GM18507 (cell line): Measurements from ENCODE around the gene CYP20A1.
"Not testable (repeated sequence)": the region's sequence is repeated elsewhere in the genome, so short reads cannot be mapped to it uniquely, and the experiment has no call there.

Experiments
- DNase-seq: peaks from one replicate; pipeline ENCODE4 v3.0.0; 2011; ENCODE audit warnings: low read depth; ENCODE audit not compliant: insufficient read length; ENCODE audit errors: extremely low spot score
- FAIRE-seq: peaks from 2 replicates; lab custom pipeline; 2011; peaks lifted over from hg19 to GRCh38; lab: Jason Lieb, UNC

CYP20A1 gene, protein sequence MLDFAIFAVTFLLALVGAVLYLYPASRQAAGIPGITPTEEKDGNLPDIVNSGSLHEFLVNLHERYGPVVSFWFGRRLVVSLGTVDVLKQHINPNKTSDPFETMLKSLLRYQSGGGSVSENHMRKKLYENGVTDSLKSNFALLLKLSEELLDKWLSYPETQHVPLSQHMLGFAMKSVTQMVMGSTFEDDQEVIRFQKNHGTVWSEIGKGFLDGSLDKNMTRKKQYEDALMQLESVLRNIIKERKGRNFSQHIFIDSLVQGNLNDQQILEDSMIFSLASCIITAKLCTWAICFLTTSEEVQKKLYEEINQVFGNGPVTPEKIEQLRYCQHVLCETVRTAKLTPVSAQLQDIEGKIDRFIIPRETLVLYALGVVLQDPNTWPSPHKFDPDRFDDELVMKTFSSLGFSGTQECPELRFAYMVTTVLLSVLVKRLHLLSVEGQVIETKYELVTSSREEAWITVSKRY

DNA sequence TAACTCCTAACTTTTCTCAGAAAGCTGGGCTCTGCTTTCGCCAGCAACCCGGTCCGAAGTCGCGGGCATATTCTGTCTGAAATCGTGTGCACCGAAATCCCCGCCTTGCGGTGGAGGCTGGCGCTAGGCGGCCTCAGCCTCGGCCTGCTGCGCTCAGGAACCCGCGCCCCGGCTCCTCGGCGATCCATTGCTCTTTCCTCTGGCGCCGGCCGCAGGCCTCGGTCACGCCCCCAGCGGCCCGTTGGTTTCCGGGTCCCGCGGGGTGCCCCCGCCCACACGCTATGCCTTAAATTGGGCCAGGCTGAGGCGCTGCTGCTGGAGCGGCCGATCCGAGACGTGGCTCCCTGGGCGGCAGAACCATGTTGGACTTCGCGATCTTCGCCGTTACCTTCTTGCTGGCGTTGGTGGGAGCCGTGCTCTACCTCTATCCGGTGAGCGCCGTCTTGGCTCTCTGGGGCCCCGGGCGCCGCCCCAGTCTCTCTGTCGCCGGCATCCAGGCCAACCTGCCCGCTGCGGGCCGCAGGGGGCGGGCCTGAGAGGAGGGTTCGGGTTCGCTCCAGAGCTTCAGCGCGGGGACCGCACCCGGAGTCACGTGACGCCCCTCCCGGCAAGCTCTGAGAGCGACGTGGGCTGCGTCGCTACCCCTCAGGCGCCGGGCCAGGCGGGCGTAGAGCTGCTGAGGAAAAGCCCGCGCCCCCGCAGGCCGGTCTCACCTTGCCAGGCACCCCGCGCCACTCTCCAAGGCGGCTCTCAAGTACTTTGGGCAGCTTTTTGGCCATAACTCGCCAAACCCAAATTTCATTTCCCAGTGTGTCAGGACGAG lies at the start of gene CYP20A1:
TSS of gene CYP20A1 (plus strand) at position 315 of the 823 bp plus-strand sequence. CDS start at position 360, 45 bp downstream.
- peak; percentile 91 for DNase-seq
- peak; percentile 95 for FAIRE-seq

DNA sequence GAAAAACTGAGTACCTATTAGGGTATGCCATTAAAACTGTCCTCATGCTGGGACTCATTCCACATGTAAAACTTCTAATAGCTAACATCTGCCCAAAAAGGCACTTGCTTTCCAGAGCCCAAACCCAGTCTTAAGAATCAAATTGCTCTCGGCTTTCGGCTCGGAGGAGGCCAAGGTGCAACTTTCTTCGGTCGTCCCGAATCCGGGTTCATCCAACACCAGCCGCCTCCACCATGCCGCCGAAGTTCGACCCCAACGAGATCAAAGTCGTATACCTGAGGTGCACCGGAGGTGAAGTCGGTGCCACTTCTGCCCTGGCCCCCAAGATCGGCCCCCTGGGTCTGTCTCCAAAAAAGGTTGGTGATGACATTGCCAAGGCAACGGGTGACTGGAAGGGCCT lies 48.3 kb upstream of the CYP20A1 start:
- not testable (repeated sequence) for FAIRE-seq, DNase-seq

DNA sequence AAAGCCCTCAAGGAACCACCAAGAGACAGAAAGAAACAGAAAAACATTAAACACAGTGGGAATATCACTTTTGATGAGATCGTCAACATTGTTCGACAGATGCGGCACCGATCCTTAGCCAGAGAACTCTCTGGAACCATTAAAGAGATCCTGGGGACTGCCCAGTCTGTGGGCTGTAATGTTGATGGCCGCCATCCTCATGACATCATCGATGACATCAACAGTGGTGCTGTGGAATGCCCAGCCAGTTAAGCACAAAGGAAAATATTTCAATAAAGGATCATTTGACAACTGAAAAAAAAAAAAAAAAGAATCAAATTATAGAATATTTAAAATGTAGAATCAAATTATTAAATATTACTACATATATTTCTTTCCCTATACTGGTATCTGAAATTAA lies 47.8 kb upstream of the CYP20A1 start:
- DNase-seq, FAIRE-seq: not testable (repeated sequence)

DNA sequence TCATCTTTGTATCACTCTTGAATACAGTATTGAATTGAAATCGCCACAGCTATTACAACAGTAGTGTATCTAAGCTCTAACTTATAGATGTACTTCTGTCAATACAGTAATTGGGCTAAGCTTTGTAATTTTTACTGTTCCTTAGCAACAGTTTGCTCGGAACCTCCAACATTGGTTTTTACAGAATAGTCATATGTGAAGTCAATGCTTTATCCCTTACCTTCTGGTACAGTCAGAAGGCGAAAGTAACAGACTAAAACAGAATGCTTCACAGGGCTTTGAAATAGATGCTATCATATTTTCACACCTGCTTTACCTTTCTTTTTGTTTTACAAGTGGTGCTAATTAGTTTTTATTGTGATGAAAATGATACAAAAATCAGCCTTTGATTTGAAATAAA lies 46.9 kb upstream of the CYP20A1 start:
- DNase-seq (no peak), FAIRE-seq (no peak)

DNA sequence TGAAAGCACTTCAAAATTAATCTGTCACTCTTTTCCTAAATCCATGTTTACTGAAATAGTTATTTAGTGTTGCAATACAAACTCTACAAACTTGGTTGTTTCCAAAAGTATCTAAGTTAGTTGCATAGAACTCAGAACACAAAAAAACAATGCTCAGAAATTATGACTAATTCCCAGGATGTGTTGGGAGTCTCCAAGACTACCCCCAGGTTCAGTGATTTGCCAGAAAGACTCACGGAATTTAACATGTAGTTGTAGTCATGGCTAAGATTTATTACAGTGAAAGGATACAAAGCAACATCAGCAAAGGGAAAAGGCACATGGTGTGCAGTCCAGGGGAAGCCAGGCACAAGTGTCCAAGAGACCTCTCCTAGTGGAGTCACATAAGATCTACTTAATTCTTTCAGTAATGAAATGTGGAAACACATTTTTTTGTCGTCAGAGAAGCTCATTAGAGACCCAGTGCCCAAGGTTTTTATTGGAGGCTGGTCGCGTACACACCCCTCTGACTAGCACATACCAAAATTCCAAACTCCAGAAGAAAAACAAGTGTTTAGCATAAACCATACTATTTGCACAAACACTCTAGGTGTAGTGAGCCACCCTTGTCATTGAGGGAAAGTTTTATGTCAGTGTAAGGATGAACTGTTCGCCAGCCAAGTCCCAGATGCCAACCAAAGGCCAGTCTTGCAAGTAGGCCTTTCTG lies 43.3 kb upstream of the CYP20A1 start:
- DNase-seq, result no peak

DNA sequence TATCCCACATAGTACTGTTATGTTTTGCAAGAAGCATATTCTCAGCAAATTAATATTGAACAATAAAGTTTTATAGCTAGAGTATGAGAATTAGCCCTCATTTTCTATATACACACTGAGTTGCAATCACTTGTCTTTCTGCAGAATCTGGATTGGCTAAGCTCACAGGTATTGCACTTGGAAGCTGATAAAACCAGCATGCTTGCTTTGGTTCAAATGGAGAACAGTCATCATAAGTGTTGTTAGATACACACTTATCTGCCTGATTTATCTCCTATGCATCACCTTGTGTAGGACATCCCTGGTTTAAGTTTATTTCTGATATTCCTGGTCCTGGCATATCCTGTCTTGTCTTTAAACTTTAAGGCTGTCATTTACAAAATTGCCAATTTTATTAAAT lies 38.0 kb upstream of the CYP20A1 start:
- no peak for FAIRE-seq
- no peak for DNase-seq

More for the DNA sequence above, 43.3 kb upstream of the CYP20A1 start:
- FAIRE-seq, result no peak

DNA sequence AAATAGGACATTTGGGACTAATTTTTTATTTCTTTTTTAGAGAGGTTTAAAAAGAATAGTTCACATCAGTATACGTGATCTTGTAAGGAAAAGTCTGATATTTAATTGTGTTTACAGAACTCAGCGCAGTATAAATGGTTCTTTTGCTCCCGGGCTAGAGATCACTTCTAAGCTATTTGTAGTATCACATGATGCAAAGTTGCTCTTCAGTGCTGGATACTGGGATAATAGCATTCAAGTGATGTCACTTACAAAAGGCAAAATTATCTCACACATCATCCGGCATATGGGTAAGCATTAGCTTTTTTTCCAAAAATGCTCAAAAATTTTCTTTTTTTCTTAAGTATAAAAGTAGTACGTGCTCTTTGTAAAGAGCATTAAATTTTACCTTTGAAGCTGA lies 37.4 kb upstream of the CYP20A1 start:
- DNase-seq, result no peak
- FAIRE-seq, result no peak

DNA sequence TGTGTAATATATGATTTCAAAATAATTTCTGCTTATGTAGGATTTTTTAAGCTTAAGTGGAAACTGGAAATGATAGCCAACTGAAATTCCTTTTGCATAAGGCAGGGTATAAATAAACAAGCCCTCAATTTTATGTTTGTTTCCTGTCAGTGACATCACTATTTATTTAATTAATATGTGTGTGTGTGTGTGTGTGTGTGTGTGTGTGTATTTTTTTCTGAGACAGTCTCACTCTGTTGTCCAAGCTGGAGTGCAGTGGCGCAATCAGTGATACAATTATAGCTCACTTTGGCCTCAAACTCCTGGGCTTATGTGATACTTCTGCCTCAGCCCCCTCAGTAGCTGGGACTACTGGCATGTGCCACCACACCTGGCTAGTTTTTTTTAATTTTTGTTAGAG lies 29.3 kb upstream of the CYP20A1 start:
- no peak for FAIRE-seq
- DNase-seq, result no peak

DNA sequence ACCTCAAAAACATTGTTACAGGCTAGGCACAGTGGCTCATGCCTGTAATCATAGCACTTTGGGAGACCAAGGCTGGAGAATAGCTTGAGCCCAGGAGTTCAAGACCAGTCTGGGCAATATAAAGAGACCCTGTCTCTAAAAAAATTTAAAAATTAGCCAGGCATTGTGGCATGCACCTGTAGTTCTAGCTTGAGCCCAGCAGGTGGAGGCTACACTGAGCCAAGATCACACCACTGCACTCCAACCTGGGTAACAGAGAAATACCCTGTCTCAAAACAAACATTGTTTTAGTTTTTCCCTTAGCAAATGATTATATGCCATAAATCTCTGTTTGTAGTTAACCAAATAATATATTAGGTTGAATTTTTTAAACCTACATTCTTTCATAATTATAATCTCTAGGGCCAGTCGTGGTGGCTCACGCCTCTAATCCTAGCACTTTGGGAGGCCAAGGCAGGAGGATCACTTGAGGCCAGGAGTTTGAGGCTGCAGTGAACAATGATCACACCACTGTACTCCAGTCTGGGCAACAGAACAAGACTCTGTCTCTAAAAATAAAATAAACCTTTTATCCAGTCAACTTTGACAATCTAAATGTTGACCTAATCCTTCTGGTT lies 13.3 kb upstream of the CYP20A1 start:
- FAIRE-seq, result peak; percentile 87
- no peak for DNase-seq

DNA sequence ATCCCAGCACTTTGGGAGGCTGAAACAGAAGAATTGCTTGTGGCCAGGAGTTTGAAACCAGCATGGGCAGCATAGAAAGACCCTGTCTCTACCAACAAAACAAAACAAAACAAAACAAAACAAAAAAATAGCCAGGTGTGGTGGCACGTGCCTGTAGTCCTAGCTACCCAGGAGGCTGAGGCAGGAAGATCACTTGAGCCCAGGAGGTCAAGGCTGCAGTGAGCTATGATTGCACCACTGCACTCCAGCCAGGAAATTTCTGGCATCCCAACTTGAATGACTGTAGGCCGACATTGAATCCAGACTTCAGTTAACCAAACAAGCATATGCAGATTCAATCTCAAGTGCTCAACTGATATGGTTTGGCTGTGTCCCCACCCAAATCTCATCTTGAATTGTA lies 9.1 kb upstream of the CYP20A1 start:
- FAIRE-seq, DNase-seq: not testable (repeated sequence)

DNA sequence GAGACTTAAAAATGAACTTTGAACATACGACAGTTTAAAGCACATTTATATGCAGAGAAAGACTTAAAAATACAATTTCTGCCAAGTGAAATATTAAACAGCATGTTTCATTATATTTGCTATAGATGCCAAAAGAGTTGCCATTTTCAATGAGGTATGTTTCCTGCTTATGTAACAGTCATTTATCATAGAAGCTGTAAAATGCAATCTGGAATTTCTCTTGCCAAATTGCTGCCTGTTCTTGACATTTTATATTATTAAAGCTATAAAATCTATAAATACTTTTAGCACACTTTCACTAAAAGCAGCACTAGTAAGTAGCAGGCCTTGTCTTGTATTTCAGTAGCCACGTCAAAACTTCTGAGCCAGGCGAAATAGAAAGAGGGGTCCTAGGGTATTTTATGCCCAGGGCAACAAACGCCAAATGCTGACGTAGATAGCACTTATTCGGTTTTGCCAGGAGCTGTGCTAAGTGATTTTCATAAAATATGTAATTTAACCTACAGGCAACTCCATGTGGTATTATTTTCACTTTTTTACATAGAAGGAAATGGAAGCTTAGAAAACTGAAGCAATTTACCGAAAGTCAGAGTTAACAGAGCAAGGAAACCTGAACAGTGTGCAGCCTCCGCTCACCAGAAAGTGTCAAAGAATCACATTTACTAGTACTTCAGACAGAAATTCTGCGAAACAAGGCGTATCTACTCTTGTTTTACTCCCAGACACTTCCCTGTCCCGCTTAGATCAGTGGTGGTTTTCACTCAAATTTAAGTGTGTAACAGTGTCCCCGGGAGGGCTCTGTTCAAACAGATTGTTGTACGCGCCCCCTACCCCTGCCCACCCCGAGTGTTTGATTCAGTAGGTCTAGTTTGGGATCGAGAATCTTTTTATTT lies 1.2 kb upstream of the CYP20A1 start:
- FAIRE-seq, result no peak

DNA sequence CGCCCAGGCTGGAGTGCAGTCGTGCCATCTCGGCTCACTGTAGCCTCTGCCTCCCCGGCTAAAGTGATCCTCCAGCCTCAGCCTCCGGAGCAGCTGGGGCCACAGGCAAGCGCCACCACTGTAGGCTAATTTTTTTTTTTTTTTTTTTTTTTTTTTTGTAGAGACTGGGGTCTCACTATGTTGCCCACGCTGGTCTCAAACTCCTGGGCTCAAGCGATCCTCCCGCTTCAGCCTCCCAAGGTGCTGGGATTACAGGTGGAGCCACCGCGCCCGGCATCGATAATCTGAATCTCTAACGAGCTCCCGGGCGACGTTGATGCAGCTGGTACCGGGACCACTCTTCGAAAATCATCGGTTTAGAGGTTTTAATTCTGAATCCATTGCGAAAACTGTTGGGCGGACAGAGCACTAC lies 520 bp upstream of the CYP20A1 start:
- no peak for DNase-seq
- FAIRE-seq, result no peak

More for the DNA sequence above, 1.2 kb upstream of the CYP20A1 start:
- DNase-seq, result no peak

DNA sequence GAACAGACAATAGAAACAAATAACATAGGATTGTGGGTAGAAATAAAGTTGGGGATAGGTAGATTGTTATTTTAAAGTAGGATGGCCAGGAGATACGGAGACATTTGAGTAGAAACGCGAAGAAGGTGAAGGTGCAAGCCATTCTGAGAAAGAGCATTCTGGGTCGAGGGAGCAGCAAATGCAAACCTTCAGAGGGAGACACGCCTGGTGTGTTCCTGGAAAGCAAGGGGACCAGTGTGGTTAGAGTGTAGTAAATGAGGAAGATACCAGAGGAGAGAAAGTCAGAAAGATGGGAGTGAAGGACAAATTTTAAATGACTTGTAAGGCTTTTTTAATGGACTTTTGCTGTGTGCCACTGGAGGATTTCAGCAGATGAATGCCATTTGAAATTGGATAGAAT lies 1.7 kb downstream of the CYP20A1 start:
- DNase-seq (no peak), FAIRE-seq (no peak)

DNA sequence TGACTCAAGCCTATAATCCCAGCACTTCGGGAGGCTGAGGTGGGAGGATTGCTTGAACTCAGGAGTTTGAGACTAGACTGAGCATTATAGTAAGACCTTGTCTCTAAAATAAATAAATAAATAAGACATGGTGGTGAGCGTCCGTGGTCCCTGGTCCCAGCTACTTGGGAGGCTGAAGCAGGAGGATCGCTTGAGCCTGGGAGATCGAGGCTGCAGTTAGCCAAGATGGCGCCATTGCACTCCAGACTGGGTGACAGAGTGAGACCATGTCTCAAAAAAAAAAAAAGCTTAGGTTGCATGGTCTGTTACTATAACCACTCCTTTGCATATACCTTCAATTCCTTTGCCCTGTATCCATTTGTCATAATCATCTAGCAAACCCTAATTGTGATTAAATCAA lies 3.7 kb downstream of the CYP20A1 start:
- DNase-seq (no peak), FAIRE-seq (no peak)

DNA sequence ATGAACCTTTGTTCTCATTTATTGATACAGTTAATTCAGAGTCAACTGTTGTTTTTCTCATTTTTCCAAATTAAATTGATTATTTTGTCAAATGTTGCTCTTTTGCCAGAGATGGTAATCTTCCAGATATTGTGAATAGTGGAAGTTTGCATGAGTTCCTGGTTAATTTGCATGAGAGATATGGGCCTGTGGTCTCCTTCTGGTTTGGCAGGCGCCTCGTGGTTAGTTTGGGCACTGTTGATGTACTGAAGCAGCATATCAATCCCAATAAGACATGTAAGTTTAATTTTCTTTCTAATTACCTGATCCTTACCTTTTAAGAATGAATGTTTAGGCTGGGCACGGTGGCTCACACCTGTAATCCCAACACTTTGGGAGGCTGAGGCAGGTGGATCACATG lies 7.8 kb downstream of the CYP20A1 start:
- FAIRE-seq (no peak), DNase-seq (no peak)

DNA sequence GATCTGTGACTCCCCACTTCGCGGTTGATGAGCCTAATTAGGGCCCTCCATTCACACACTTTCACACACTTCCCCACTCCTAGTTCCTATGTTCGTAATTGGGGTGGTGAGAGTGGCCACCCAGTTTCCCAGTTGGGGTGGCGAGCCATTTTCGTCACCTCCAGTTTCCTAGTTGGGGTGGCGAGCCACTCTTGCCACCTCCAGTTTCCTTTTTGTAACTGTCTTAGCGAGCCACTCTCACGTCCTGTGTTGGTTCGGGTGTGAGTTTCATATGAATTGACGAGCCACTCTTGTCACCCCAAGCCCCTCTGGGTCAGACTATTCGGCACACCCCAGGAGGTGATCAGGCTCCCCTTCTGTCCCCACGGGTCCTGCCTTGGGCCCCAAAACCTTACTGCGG lies 14.0 kb downstream of the CYP20A1 start:
- DNase-seq (no peak), FAIRE-seq (no peak)

DNA sequence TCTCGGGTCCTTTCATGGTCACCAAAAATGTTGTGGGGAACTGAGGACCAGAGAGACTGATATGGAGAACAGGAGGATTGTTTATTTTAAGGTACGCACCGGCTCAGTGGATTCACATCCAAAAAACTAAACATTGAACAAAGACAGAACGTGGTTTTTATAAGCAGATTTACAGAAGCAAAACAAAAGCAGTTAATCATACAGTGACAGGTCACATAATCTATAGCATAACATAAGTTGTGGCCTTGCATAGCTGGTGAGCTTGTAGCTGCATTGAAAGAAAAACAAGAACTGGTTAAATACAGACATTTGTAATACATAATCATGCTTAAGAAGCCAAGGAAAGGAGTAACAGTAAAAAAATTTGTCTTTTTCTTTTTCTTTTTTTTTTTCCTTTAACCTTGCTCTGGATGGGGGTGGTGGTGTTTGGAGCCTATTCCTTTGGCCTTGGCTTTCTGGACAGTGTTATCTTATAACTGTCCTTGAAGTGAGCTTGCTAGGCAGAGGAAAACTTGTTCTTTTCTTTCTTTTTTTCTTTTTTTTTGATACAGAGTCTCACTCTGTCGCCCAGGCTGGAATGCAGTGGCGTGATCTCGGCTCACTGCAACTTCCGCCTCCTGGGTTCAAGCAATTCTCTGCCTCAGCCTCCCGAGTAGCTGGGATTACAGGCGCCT lies 14.7 kb downstream of the CYP20A1 start:
- FAIRE-seq, result not testable (repeated sequence)

More for the DNA sequence above, 14.7 kb downstream of the CYP20A1 start:
- not testable (repeated sequence) for DNase-seq
